Activated CD8-positive, alpha-beta memory T cell treated with anti-CD3 and anti-CD28 coated beads, Interleukin-2, amount 50 U/mL, for 4 hours (primary cell): Measurements from ENCODE around the gene NKX1-1.
"Not testable (repeated sequence)": the region's sequence is repeated elsewhere in the genome, so short reads cannot be mapped to it uniquely, and the experiment has no call there.

Experiments used
- DNase-seq: peaks from one replicate; pipeline ENCODE4 v3.0.0-alpha.2; 2020

NKX1-1 gene

GRCh38 chr4:1403591-1404572 is 2.4 kb downstream of the NKX1-1 start:
- peak; percentile 14 for DNase-seq

- DNase-seq, result no peak
Measured at GRCh38 chr4:1403177-1403583, 3.1 kb downstream of the NKX1-1 start.

GRCh38 chr4:1402516-1403091 is 3.6 kb downstream of the NKX1-1 start:
- no peak for DNase-seq

GRCh38 chr4:1402021-1402515 is 4.2 kb downstream of the NKX1-1 start:
- no peak for DNase-seq

- peak; percentile 12 for DNase-seq
Measured at GRCh38 chr4:1401409-1402020, 4.7 kb downstream of the NKX1-1 start.

GRCh38 chr4:1400831-1401408 is 5.3 kb downstream of the NKX1-1 start:
- DNase-seq, result no peak

- no peak for DNase-seq
Measured at GRCh38 chr4:1400191-1400805, 5.9 kb downstream of the NKX1-1 start.

GRCh38 chr4:1399508-1400190 is 6.6 kb downstream of the NKX1-1 start:
- no peak for DNase-seq

GRCh38 chr4:1398681-1399507 is 7.3 kb downstream of the NKX1-1 start:
- no peak for DNase-seq

GRCh38 chr4:1396806-1397455 is 9.3 kb downstream of the NKX1-1 start:
- no peak for DNase-seq

- DNase-seq, result no peak
Measured at GRCh38 chr4:1395941-1396805, 10.1 kb downstream of the NKX1-1 start.

- not testable (repeated sequence) for DNase-seq
Measured at GRCh38 chr4:1395389-1395820, 10.8 kb downstream of the NKX1-1 start.

GRCh38 chr4:1394554-1395388 is 11.5 kb downstream of the NKX1-1 start:
- DNase-seq, result not testable (repeated sequence)

GRCh38 chr4:1393866-1394265 is 12.4 kb downstream of the NKX1-1 start:
- DNase-seq, result no peak

GRCh38 chr4:1393363-1393762 is 12.9 kb downstream of the NKX1-1 start:
- DNase-seq, result not testable (repeated sequence)

- DNase-seq, result no peak
Measured at GRCh38 chr4:1385373-1386340, 20.6 kb downstream of the NKX1-1 start.

- DNase-seq, result no peak
Measured at GRCh38 chr4:1384675-1385372, 21.4 kb downstream of the NKX1-1 start.
